COLO668 (cell line): ENCODE results near the gene SH2B3.

Experiments used
- DNase-seq: peaks from one replicate; lab custom pipeline; 2025; ENCODE audit not compliant: unreplicated experiment; lab: John Stamatoyannopoulos, UW

Gene SH2B3

GRCh38 chr12:111408686-111409402, 3.1 kb downstream of the SH2B3 start:
- no peak for DNase-seq

GRCh38 chr12:111409403-111409779, 3.7 kb downstream of the SH2B3 start:
- no peak for DNase-seq

GRCh38 chr12:111409780-111410430, 4.2 kb downstream of the SH2B3 start:
- DNase-seq: no peak

GRCh38 chr12:111410431-111411184, 4.9 kb downstream of the SH2B3 start:
- no peak for DNase-seq

DNA sequence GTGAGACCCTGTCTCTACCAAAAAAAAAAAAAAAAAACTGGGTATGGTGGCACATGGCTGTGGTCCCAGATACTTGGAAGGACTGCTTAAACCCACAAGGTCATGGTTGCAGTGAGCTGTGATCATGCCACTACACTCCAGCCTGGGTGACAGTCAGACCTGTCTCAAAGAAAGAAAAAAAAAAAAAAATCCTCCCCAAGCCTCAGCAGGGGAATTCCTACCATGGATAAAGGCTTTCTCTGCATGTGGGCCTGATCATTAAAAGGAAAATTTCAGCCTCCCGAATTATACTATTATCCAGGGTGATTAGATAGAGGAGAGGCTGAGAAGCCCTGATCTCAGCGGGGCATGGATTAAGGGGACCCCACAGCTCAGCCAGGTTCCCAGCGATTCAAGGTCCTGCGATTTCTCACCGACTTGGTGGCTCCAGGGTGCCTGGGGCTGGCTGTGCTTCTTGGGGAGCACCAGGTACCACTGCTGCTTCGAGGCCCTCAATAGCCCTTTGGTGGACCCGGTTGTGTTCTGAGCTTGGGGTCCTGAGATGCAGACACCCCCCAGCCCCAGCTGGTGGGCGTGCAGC, 5.6 kb downstream of the SH2B3 start:
- no peak for DNase-seq

DNA sequence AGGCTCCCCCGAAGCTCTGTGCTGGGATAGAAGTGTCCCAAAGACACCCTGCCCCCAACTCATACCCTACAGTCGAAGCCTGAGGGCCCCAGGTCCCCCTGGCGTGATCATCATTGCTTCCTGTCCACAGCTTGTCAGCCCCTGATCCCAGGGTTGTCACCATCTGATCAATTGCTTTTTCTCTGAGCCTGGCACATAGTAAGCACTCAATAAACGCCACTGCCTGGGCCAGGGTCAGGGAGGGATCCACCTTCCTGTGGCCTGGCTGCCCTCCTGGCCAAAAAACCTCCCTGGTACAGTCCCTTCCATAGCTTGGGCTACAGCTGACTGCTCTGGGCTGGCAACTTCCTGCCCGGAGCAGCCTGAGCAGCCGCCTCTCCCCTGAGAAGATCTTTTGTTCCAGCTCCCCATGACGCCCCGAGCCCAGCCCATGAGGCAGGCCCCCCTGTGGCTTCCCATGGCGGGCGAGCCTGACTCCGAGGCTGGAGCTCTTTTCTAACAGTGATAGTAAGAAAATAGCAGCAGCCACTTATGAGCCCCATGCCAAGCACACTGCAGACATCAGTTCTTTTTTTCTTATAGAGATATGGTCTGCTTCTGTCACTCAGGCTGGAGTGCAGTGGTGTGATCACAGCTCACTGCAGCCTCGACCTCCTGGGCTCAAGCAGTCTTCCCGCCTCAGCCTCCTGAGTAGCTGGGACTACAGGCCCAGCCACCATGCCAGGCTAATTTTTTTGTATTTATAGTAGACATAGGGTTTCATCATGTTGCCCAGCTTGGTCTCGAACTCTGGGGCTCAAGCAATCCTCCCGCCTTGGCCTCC, 6.5 kb downstream of the SH2B3 start:
- DNase-seq: peak; percentile 33

DNA sequence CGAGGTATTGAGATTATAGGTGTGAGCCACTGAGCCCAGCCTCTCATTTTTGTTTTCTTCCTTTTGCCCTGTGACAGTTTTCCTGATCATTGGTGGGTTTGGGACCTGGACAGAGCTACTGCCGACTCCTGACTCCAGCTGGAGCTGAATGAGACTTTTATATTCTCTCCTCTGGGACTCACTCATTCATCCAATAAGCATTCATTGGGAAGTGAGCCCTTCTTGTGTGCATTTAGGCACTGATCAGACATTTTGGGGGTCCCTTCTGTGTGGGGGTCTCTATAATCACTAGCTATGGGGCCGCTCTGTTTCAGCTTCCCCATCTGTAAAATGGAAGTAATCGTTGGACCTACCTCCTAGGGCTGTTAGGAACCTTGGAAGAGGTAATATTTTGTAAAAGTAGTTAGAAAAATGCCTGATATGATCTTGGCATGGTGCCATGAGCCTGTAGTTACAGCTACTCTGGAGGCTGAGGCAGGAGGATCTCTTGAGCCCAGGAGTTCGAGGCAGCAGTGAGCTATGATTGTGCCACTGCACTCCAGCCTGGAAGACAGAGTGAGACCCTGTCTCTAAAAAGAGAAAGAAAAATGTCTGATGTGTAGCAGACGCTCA, 7.2 kb downstream of the SH2B3 start:
- DNase-seq: no peak

DNA sequence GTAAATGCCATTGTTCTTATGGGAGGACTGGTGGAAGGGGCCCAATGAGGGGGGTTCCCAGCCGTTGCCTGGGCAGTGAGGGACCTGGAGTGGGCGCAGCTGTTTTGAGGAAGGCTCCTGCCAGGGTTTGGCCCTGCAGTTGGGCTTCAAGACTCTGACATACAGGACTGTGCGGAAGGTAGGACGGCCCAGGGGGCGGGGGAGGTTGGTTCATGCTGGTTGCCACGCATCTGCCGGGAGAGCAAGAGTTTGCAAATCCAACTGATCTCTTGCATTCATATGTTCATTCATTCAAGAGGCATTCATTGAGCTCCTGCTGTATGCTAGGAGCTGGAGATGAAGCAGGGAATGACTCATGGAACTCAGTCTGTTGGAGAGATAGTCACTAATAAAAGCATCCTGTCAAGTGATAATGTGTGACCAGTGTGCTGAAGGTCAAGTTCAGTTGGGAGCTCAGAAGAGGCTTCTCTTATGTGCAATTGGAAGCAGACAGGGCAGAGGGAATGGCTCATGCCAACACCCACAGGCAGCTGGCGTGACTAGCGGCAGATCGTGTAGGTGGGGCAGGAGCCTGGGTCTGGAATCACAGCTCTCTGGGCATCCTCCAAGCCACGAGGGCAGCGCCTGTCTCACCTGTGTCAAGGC, 7.8 kb downstream of the SH2B3 start:
- DNase-seq: no peak

DNA sequence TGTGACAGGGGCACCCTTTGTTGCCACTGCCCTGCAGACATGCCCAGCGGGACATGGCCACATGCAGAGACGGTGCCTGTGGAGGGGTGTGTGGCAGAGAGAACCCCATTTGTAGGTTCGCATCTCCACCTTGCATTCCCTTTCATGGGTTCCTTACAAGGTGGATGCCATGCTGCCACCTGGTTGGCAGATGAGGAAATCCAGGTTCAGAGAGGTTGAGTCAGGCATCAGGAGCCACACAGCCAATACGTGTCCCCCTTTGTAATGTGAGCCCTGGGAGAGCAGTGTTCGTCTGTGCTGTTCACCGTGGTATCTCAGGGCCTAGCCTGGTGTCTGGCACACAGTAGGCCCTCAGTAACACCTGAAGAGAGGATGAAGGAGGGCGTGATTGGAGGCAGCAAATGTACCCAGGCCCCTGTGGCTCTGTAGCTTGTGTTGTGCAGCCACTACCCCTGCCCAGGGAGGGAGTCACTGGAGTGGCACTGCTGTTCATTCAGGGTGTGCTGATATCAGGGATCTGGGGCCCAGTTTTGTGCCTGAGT, 9.1 kb downstream of the SH2B3 start:
- no peak for DNase-seq

- DNase-seq: no peak
Measured at GRCh38 chr12:111417290-111417689, 11.6 kb downstream of the SH2B3 start.

DNA sequence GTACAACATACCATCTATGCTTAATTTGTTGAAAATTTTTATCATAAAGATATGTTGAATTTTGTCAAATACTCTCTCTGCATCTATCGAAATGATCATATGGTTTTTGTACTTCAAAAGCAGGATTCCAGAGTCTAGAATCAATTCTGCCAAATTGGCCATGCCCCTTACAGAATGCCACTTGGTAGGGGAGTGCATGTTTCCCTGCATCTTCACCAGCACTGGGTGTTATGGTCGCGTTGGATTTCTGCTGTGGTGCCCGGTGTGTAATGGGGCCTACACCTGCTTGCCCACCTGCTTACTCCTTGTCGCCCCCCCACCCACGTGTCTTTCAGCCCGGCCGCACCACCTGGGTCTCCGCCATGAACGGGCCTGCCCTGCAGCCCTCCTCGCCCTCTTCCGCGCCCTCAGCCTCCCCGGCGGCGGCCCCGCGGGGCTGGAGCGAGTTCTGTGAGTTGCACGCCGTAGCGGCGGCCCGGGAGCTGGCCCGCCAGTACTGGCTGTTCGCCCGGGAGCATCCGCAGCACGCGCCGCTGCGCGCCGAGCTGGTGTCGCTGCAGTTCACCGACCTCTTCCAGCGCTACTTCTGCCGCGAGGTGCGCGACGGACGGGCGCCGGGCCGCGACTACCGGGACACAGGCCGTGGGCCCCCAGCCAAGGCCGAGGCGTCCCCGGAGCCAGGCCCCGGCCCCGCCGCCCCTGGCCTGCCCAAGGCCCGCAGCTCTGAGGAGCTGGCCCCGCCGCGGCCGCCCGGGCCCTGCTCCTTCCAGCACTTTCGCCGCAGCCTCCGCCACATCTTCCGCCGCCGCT, 12.3 kb downstream of the SH2B3 start:
- no peak for DNase-seq

GRCh38 chr12:111418594-111418880, 12.8 kb downstream of the SH2B3 start:
- no peak for DNase-seq

- no peak for DNase-seq
Measured at GRCh38 chr12:111419784-111420183, 14.1 kb downstream of the SH2B3 start.

DNA sequence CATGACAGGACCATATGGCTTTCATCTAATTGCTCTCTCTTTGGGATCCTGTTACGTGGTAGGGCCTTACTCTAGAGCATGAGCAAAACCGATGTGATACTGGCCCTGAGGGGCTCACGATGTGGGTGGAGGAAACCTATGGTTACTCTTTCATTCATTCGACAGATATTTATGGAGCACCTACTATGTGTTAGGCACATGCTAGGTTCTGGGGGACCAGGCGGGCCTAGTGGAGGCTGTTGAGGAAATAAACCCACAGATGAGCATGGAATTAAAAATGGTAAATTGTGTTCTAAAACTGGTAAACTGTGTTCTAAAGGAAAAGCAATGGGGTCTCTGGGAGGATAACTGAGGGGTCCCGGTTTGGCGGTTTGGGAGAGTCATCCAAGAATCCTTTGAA, 14.8 kb downstream of the SH2B3 start:
- no peak for DNase-seq

- no peak for DNase-seq
Measured at GRCh38 chr12:111424189-111424792, 18.6 kb downstream of the SH2B3 start.

- DNase-seq: no peak
Measured at GRCh38 chr12:111424793-111425251, 19.1 kb downstream of the SH2B3 start.

DNA sequence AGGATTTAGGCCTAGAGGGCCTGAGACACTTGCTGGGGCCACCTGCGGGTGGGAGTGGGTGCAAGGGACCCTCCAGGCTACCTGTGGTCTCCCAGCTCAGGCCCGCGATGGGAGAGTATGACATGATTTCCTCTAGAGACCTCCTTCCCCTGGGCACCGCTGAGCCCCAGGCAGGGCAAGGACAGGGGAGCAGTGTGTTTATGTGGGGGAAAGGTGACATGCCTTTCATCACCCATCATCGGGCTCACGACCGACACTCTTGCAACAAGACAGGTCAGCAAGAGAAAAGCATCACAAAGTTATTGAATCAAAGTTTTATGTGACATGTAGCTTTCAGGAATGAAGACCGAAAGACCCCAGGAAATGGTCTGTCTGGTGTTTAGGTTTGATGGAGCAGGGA, 19.9 kb downstream of the SH2B3 start:
- DNase-seq: no peak

DNA sequence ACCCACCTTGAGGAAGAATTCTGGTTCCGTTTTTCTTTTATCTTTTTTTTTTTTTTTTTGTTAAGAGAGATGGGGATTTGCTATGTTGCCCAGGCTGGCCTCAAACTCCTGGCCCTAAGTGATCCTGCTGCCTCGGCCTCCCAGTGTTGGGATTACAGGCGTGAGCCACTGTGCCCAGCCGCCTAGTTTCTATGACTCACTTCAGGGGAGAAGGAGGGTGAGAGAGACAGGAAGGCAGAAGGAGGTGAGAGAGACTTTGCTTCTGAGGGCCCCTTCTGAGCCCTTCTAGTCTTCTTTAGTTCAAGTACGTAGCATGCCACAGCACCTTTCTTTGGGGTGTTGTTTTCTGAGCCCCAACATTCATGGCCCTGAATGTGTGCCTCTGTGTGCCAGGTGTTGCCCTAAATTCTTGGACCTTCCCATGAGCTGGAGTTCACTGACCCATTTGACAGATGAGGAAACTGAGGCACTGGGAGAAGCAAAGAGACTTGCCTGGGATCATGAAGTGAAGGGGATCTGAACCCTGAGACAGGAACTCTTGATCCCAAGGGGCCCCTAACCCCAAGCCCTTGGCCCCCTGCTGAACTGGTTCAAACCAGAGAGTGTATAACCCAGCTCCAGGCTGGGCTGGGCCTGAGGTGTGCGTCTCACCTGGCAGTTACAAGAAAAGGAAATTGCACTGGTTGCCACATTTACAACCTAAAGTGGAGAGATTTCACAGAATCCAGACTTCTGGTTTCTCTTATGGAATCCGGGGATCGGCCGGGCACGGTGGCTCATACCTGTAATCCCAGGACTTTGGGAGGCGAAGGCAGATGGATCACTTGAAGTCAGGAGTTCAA, 20.8 kb downstream of the SH2B3 start:
- no peak for DNase-seq
